ENCODE results near the gene SLC6A8.
"Not testable (repeated sequence)": the region's sequence is repeated elsewhere in the genome, so short reads cannot be mapped to it uniquely, and the experiment has no call there.

SLC6A8 gene

GRCh38 chrX:153692611-153693156, 5.0 kb downstream of the SLC6A8 start:
- DNase-seq, result no peak

GRCh38 chrX:153693216-153694086, 5.7 kb downstream of the SLC6A8 start:
- DNase-seq, result no peak

- DNase-seq, result not testable (repeated sequence)
These were observed 6.5 kb downstream of the SLC6A8 start for GRCh38 chrX:153694256-153694655.

DNA sequence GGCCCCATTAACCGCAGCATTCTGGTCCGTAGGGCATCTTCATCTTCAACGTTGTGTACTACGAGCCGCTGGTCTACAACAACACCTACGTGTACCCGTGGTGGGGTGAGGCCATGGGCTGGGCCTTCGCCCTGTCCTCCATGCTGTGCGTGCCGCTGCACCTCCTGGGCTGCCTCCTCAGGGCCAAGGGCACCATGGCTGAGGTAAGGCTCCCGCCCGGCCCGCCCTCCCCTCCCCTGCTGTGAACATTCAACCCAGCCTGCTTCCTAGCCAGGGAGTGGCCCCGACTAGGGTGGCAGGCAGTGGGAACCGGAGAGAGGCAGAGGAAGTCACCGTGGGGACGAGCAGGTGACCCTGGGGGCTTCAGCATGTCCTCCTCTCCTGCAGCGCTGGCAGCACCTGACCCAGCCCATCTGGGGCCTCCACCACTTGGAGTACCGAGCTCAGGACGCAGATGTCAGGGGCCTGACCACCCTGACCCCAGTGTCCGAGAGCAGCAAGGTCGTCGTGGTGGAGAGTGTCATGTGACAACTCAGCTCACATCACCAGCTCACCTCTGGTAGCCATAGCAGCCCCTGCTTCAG, 7.1 kb downstream of the SLC6A8 start:
- DNase-seq, result no peak

DNA sequence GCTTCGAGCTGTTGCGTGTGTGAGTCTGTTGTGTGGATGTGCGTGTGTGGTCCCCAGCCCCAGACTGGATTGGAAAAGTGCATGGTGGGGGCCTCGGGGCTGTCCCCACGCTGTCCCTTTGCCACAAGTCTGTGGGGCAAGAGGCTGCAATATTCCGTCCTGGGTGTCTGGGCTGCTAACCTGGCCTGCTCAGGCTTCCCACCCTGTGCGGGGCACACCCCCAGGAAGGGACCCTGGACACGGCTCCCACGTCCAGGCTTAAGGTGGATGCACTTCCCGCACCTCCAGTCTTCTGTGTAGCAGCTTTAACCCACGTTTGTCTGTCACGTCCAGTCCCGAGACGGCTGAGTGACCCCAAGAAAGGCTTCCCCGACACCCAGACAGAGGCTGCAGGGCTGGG, 8.4 kb downstream of the SLC6A8 start:
- no peak for DNase-seq

DNA sequence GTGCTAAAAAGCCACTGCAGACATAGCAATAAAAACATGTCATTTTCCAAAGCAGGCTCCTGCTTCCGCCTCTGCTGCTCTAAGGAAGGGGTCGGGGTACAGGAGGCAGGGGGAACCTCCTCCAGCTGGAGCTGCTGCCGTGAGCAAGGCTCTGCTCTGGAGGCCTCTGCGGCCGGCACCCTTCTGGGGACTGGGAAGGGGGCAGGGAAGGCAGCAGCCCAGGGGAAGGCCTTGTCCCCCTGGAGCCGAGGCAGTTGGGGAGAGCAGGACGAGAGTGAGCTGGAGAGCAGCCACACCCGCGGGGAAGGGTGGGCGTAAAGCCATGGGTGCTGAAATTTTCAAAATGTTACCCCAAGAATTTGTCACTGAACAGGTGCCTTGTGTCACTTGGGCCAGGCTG, 8.8 kb downstream of the SLC6A8 start:
- not testable (repeated sequence) for DNase-seq

GRCh38 chrX:153696986-153697722, 9.4 kb downstream of the SLC6A8 start:
- DNase-seq, result not testable (repeated sequence)

DNA sequence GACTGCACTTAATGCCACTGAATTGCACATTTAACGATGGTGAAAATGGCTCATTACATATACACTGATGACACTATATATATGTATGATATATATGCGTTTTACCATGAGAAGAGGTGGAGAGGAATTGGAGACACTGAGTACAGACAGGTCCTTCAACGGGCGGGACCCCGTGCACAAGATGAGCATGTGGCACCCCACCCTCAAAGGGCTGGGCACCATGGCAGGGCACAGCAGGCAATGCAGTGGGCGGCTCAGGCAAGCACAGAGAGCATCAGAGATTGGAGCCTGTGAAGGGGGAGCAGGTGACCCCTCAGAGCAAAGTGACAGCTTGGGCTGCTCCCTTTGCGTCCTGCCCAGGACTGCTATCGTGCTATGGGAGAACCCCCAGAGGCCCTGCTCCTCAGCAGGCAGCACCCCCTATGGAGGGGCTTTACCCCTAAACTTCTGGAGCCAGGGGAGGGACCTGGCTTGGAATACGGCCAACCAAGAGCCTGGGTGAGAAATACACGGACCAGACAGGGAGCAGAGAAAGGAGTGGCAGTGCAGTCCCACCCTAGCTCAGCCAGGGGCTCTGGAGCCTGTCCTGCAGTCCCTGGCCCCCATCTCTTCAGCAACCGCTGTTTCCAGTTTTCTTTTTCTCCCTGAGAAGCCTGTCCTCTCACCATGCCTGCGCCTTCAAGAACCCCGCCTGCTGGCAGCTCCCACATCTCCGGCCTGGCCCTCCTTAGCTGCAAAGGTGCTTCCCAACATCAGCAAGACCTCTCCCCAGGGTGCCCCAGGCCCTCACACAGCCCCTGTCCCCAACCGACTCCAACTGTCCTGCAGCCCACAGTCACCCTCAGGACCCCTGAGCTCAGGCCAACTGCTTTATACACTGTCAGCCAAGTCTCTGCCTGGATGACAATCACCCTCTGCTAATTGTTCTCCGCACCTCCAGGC, 10.5 kb downstream of the SLC6A8 start:
- no peak for DNase-seq

DNA sequence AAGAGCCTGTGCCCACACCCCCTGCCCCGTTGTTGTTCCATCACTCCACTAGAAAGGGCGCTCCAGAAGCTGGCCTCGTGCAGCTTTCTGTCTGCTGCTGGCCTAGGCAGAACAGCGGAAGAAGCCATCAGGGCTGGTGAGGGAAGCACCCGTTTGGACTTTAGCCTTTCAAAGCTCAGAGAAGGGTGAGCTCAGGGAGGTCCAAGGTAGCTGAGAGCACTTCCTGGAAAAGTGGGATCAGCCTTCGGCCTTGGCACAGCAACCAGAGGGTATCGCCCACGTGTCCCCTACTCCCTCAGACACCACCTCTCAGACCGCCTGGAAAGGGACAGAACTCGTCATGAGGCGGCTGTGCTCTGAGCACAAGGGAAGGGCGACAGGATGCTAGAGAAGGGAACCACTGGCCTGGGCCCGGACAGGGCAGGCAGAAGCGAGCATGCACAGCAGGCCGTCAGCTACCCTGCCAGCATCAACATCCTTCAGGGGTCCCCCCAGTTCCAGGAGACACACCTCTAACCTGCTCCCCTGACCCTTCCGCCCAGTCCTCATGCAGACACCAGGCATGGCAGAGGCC, 11.6 kb downstream of the SLC6A8 start:
- DNase-seq, result not testable (repeated sequence)

DNA sequence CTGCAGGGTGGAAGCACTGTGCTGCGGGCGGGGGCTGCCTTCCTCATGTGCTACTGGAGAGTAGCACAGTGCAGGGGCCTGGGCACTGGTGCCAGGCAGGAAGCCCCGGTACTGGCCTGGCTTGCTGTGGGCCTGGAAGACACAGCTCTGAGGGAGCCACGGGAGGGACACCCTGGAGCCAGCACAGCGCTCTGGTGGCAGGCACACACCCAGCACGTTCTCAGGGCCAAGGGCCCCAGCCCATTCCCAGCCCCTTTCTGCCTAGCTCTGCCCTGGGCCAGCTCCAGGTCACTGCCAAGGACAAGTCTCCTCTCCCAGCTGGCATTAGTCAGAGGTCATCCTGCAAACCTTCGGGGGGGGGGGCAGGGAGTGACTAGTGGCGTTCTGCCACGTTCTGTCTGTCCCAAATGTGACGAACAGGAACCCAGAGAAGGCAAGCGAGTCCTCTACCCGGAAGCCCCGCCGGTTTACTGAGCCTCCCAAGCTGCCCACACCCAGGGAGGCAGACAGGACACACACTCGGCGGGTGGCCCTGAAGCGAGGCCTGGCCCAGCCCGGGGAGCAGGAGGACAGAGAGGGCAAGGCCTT, 12.2 kb downstream of the SLC6A8 start:
- not testable (repeated sequence) for DNase-seq

DNA sequence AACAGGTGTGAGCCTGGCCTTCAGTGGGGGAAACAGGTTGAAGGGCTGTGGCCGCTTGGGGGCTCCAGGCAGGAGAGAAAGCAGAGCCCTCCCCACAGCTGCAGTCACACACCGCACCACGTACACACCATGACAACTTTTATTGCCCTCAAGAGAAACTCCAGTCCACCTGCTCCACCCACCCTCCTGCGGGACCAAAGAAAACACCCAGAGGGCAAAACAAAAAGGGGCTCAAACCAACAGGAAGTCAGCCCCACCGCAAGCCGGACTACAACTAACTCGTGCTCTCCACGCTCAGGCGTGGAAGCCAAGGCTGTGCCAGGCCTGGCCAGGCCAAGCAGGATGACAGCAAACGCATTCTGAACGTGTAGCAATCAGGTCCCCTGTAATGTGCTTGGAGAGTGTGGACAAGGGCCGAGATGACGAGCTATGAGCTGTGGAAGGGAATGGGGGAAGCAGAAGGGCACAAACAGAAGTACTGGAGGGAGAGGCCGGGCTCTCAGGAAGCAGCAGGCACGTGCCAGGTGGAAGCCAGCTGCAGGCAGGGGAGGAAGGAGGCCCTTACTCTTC, 12.7 kb downstream of the SLC6A8 start:
- no peak for DNase-seq

- no peak for DNase-seq
These were observed 13.2 kb downstream of the SLC6A8 start for GRCh38 chrX:153700967-153701366.

- no peak for DNase-seq
These were observed 14.0 kb downstream of the SLC6A8 start for GRCh38 chrX:153701706-153702105.

DNA sequence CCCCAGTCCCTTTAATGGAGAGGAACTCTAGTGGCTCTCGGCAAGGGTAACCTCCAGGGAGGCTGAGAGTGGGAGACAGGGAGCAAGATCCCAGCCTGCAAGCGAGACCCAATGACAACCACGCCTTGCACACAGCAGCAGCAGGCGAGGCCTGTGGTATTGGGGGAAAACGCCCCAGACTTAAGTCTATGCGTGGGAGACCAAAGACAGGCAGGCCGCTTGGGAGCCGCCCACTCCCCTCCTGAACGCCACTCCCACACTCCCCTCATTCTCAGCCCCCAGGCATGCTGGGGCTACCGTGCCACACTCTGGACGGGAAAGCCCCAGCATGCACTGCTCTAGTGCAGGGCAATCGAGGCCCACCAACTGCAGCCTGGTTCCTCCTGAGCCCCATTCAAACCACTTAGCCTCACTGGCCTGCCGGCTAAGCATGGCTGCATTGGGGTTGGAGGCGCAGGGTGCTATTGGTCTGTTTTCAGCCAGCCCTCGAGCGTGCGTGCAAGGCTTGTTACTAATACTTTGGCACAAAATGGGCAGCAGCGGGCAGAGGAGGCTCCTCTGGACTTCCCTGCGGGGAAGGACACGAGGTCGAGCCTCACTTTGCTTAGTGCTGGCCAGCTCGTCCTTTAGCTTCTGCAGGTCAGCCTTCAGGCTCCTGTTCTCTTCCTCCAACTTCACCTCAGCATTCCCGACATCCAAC, 14.8 kb downstream of the SLC6A8 start:
- DNase-seq, result no peak

- DNase-seq, result no peak
These were observed 15.3 kb downstream of the SLC6A8 start for GRCh38 chrX:153703036-153703370.

GRCh38 chrX:153704021-153704526, 16.3 kb downstream of the SLC6A8 start:
- no peak for DNase-seq

GRCh38 chrX:153704631-153705402, 17.1 kb downstream of the SLC6A8 start:
- not testable (repeated sequence) for DNase-seq

DNA sequence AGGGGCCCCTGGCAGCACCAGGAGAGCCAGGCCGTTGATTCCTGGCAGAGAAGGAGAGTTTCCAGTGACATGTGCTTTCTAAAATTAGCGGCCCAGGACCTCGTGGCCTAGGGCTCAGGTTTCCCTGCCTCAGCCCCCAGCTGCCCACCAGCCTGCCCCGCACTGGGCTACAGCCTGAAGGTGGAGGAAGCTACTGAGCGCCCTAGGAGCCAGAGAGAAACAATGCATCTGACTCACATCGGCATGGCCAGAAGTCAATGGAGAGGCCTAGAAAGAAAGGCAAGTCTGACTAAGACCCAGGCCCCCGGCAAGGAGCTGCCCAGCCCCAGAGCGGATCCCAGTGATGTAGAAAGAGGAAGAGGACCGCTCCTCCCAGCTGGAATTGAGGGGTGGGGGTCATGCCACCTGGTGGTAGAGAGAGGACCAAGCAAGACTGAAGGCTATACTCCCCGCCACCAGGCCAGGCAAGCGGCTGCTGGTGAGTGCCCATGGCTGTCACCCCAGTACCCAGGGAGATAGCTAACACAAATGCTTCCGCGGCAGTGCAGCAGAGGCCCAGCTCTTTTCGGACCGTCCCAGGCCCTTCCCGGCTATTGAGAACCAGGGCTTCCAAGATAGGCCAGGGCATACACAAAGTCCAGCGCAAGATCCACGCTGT, 17.8 kb downstream of the SLC6A8 start:
- DNase-seq, result not testable (repeated sequence)
